KBM-7 (cell line): Measurements from ENCODE around the gene PSME2.

Source experiments
- DNase-seq: peaks from one replicate; pipeline ENCODE4 v3.0.0-alpha.2; 2015
- in situ Hi-C: fragments of 300-500 bp; cut with MboI; formaldehyde crosslinking; loops from 2 replicates; pipeline ENCODE4 v1.14.3; 2020; ENCODE audit warnings: low sequenced_read_pairs, low pct_unique_long_range_greater_than_20kb, mixed read lengths

PSME2 gene

GRCh38 chr14:24179961-24180796, 33.8 kb upstream of the PSME2 start:
- DNase-seq = no peak
- in situ Hi-C loops = no loop called here

GRCh38 chr14:24179294-24179960, 33.0 kb upstream of the PSME2 start:
- DNase-seq = no peak
- in situ Hi-C loops = no loop called here

- in situ Hi-C loops = no loop called here
- DNase-seq = no peak
Measured at GRCh38 chr14:24178399-24179178, 32.2 kb upstream of the PSME2 start.

- in situ Hi-C loops = no loop called here
Measured at GRCh38 chr14:24177891-24178290, 31.5 kb upstream of the PSME2 start.

GRCh38 chr14:24177041-24177825, 30.8 kb upstream of the PSME2 start:
- DNase-seq = no peak
- in situ Hi-C loops = no loop called here

More at GRCh38 chr14:24177891-24178290, 31.5 kb upstream of the PSME2 start:
- no peak for DNase-seq

GRCh38 chr14:24176599-24176998, 30.2 kb upstream of the PSME2 start:
- in situ Hi-C loops = no loop called here
- DNase-seq = no peak

GRCh38 chr14:24172871-24173281, 26.5 kb upstream of the PSME2 start:
- no peak for DNase-seq
- in situ Hi-C loops = no loop called here

- no peak for DNase-seq
- in situ Hi-C loops = no loop called here
Measured at GRCh38 chr14:24172261-24172860, 26.0 kb upstream of the PSME2 start.

- in situ Hi-C loops = no loop called here
- no peak for DNase-seq
Measured at GRCh38 chr14:24171422-24172260, 25.2 kb upstream of the PSME2 start, which contains the start of gene REC8. Gene REC8 (plus strand): TSS chr14:24172080. CDS start chr14:24172553, 473 bp downstream.

GRCh38 chr14:24167469-24168114, 21.2 kb upstream of the PSME2 start:
- no peak for DNase-seq
- in situ Hi-C loops = no loop called here

- no peak for DNase-seq
- in situ Hi-C loops = no loop called here
Measured at GRCh38 chr14:24165785-24166184, 19.4 kb upstream of the PSME2 start.

GRCh38 chr14:24164518-24164991, 18.1 kb upstream of the PSME2 start:
- DNase-seq = no peak
- in situ Hi-C loops = no loop called here

- in situ Hi-C loops = no loop called here
- DNase-seq = no peak
Measured at GRCh38 chr14:24162093-24162492, 15.7 kb upstream of the PSME2 start.

GRCh38 chr14:24160850-24161804, 14.7 kb upstream of the PSME2 start, which contains the start of gene IRF9:
Gene IRF9 (plus strand): TSS chr14:24161265. CDS start chr14:24162145, 880 bp downstream.
- peak; percentile 99 for DNase-seq

GRCh38 chr14:24160499-24160849, 14.1 kb upstream of the PSME2 start:
- in situ Hi-C loops = no loop called here
- DNase-seq = no peak

More at GRCh38 chr14:24160850-24161804, 14.7 kb upstream of the PSME2 start, which contains the start of gene IRF9:
- in situ Hi-C loops = no loop called here
